Keratinocyte (primary cell): ENCODE data around the gene RAB3GAP2. TPM values are rescaled to one million over a fixed set of nuclear protein-coding genes. Genes with fewer than 3 reads are reported as not detected.
"Not testable (repeated sequence)": the region's sequence is repeated elsewhere in the genome, so short reads cannot be mapped to it uniquely, and the experiment has no call there.

Experiments
- DNase-seq: peaks from one replicate; pipeline ENCODE4 v3.0.0-alpha.2; 2011; ENCODE audit warnings: low read depth, missing footprints, low spot score
- FAIRE-seq: peaks from 2 replicates; lab custom pipeline; 2011; peaks lifted over from hg19 to GRCh38; lab: Jason Lieb, UNC
- H2AFZ ChIP-seq: 2 replicates; pipeline ENCODE4 v1.6.0; 2012; ENCODE audit warnings: low read length, control low read depth, inconsistent platforms; ENCODE audit not compliant: control insufficient read depth
- H3K27ac ChIP-seq: 2 replicates; pipeline ENCODE4 v1.5.1; 2011; ENCODE audit warnings: low read length; ENCODE audit not compliant: control insufficient read depth, insufficient read depth
- H3K27me3 ChIP-seq: 3 replicates; pipeline ENCODE4 v1.6.0; 2011; ENCODE audit warnings: low read length; ENCODE audit not compliant: control insufficient read depth, insufficient read depth; ENCODE audit errors: extremely low read depth
- H3K36me3 ChIP-seq, 2 experiments: 2 replicates in 1 of 2; 3 replicates in 1 of 2; pipeline ENCODE4 v1.5.1; 2011; ENCODE audit warnings: low read length in 2 of 2, mild to moderate bottlenecking in 1 of 2; ENCODE audit not compliant: control insufficient read depth in 2 of 2, insufficient read depth in 2 of 2; ENCODE audit errors: extremely low read depth in 1 of 2
- H3K4me1 ChIP-seq: 3 replicates; pipeline ENCODE4 v1.5.1; 2011; ENCODE audit warnings: low read length; ENCODE audit not compliant: control insufficient read depth, insufficient read depth; ENCODE audit errors: extremely low read depth
- H3K4me2 ChIP-seq: 3 replicates; pipeline ENCODE4 v1.6.0; 2011; ENCODE audit warnings: low read depth, low read length; ENCODE audit not compliant: control insufficient read depth, insufficient read depth; ENCODE audit errors: extremely low read depth
- H3K4me3 ChIP-seq, 3 experiments: fragments of 200-600 bp in 1 of 3; sonication (generic) in 1 of 3; 2 replicates in 2 of 3; 3 replicates in 1 of 3; pipeline ENCODE4 v1.5.1; 2011 to 2016; ENCODE audit warnings: low read length in 3 of 3, mild to moderate bottlenecking in 3 of 3, control low read depth in 2 of 3, inconsistent platforms in 1 of 3, low read depth in 1 of 3, mixed read lengths in 1 of 3, mixed run types in 1 of 3, moderate library complexity in 1 of 3; ENCODE audit not compliant: control insufficient read depth in 2 of 3, insufficient read depth in 2 of 3; ENCODE audit errors: extremely low read depth in 1 of 3
- H3K79me2 ChIP-seq: 2 replicates; pipeline ENCODE4 v1.6.0; 2012; ENCODE audit warnings: low read length; ENCODE audit not compliant: control insufficient read depth, insufficient read depth
- H3K9ac ChIP-seq: 3 replicates; pipeline ENCODE4 v1.6.0; 2011; ENCODE audit warnings: low read length; ENCODE audit not compliant: control insufficient read depth, insufficient read depth; ENCODE audit errors: extremely low read depth
- H3K9me1 ChIP-seq: 3 replicates; pipeline ENCODE4 v1.6.0; 2011; ENCODE audit warnings: low read length; ENCODE audit not compliant: control insufficient read depth, insufficient read depth; ENCODE audit errors: extremely low read depth
- H3K9me3 ChIP-seq: 2 replicates; pipeline ENCODE4 v1.5.1; 2012; ENCODE audit warnings: low read depth, low read length; ENCODE audit not compliant: control insufficient read depth
- H4K20me1 ChIP-seq: 3 replicates; pipeline ENCODE4 v1.6.0; 2011; ENCODE audit warnings: low read length; ENCODE audit not compliant: control insufficient read depth, insufficient read depth; ENCODE audit errors: extremely low read depth
- EZH2 ChIP-seq: IDR thresholded peaks from one replicate; pipeline ENCODE4 v1.6.1; 2012; ENCODE audit warnings: inconsistent platforms, mild to moderate bottlenecking, low read length, moderate library complexity
- dilution Hi-C: fragments of 300-500 bp; cut with MboI; formaldehyde crosslinking; loops from one replicate; pipeline ENCODE4 v1.7.0; 2020; ENCODE audit warnings: low sequenced_read_pairs; ENCODE audit not compliant: extremely low pct_ligation_motif_present
- polyA plus RNA-seq, 5 experiments: library from polyadenylated mRNA; depleted of rRNA in 3 of 5; stranded (reverse) in 3 of 5; stranded (forward) in 1 of 5; unstranded in 1 of 5; fragments of >200 nt; gene quantifications; 1 replicate in 1 of 5; 2 replicates in 3 of 5; 3 replicates in 1 of 5; pipeline versions ENCODE4 v1.2.1 to v1.2.3, GENCODE V29; 2011 to 2012; ENCODE audit warnings: missing spikeins in 2 of 5, low read depth in 1 of 5, low replicate concordance in 1 of 5
- TF ChIP-seq, protein P1 (sequence below), 3 experiments: IDR thresholded peaks in 1 of 3; conservative IDR thresholded peaks in 1 of 3; optimal IDR thresholded peaks in 1 of 3; 2 replicates in 2 of 3; 3 replicates in 1 of 3; pipeline versions ENCODE3 to v1.5.1; 2011; ENCODE audit warnings: low read length in 3 of 3, mild to moderate bottlenecking in 3 of 3, moderate library complexity in 2 of 3, control low read depth in 1 of 3, inconsistent platforms in 1 of 3; ENCODE audit not compliant: insufficient read depth in 2 of 3; ENCODE audit errors: extremely low read depth in 1 of 3

Gene RAB3GAP2
- polyA plus RNA-seq, 1 donor (not counting 4 experiments of a cell fraction or from before 2014, with no cell fraction given) = 44.4 TPM

DNA sequence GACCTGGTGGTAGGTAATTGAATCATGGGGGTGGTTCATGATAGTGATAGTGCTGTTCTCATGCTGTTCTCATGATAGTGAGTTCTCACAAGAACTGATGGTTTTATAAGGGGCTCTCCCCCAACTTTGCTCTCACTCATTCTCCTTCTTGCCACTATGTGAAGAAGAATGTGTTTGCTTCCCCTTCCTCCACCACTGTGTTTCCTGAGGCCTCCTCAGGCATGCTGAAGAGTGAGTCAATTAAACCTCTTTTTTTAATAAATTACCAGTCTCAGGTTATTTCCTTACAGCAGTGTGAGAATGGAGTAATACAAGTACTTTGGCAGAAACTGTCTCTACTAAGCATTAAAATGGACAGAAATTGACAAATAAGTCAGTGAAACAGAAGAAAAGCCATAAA, 21.6 kb downstream of the RAB3GAP2 start:
- Histone ChIP-seq H3K27ac (no peak overlapping the region), H3K4me3 (no peak overlapping the region), H4K20me1 (no peaks in the 10 kb centered on the region), H3K9ac (no peak overlapping the region), H3K9me3 (peaks cover 12% of the 10 kb centered on the region), H2AFZ (no peak overlapping the region), H3K79me2 (peaks cover 43% of the 10 kb centered on the region), H3K36me3 (peaks cover 9 to 10% of the 10 kb centered on the region in 2 experiments), H3K4me1 (no peaks in the 10 kb centered on the region), H3K9me1 (no peaks in the 10 kb centered on the region), H3K4me2 (no peak overlapping the region), H3K27me3 (no peaks in the 10 kb centered on the region)
- dilution Hi-C loops = no loop called here
- no peak for DNase-seq
- no peak for FAIRE-seq
- TF ChIP-seq, protein P1, sequence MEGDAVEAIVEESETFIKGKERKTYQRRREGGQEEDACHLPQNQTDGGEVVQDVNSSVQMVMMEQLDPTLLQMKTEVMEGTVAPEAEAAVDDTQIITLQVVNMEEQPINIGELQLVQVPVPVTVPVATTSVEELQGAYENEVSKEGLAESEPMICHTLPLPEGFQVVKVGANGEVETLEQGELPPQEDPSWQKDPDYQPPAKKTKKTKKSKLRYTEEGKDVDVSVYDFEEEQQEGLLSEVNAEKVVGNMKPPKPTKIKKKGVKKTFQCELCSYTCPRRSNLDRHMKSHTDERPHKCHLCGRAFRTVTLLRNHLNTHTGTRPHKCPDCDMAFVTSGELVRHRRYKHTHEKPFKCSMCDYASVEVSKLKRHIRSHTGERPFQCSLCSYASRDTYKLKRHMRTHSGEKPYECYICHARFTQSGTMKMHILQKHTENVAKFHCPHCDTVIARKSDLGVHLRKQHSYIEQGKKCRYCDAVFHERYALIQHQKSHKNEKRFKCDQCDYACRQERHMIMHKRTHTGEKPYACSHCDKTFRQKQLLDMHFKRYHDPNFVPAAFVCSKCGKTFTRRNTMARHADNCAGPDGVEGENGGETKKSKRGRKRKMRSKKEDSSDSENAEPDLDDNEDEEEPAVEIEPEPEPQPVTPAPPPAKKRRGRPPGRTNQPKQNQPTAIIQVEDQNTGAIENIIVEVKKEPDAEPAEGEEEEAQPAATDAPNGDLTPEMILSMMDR (optimal IDR thresholded peaks at IDR 0.05 in 1 of 3, IDR thresholded peaks at IDR 0.05 in 1 of 3, conservative IDR thresholded peaks at IDR 0.05 in 1 of 3; ENCODE audit: extremely low read depth in 1 of 3, insufficient read depth in 2 of 3, low read length in 3 of 3) = no peak
- TF ChIP-seq EZH2 = no peak

GRCh38 chr1:220249522-220249921, 22.7 kb downstream of the RAB3GAP2 start:
- no peak for TF ChIP-seq EZH2
- TF ChIP-seq, protein P1 (optimal IDR thresholded peaks at IDR 0.05 in 1 of 3, IDR thresholded peaks at IDR 0.05 in 1 of 3, conservative IDR thresholded peaks at IDR 0.05 in 1 of 3; ENCODE audit: extremely low read depth in 1 of 3, insufficient read depth in 2 of 3, low read length in 3 of 3) = no peak
- peaks cover 37% of the 10 kb centered on the region for H3K79me2 ChIP-seq
- no peak overlapping the region for H3K27ac ChIP-seq
- H3K9me3 ChIP-seq = peaks cover 12% of the 10 kb centered on the region
- no peak for FAIRE-seq
- H2AFZ ChIP-seq = no peak overlapping the region
- H3K27me3 ChIP-seq = no peaks in the 10 kb centered on the region
- no peak overlapping the region for H3K4me3 ChIP-seq
- H3K4me2 ChIP-seq = no peak overlapping the region
- no peak overlapping the region for H3K9ac ChIP-seq
- H3K9me1 ChIP-seq = no peaks in the 10 kb centered on the region
- H3K36me3 ChIP-seq = peaks cover 9 to 10% of the 10 kb centered on the region in 2 experiments
- H4K20me1 ChIP-seq = no peaks in the 10 kb centered on the region
- H3K4me1 ChIP-seq = no peaks in the 10 kb centered on the region
- DNase-seq = no peak
- dilution Hi-C loops = no loop called here

DNA sequence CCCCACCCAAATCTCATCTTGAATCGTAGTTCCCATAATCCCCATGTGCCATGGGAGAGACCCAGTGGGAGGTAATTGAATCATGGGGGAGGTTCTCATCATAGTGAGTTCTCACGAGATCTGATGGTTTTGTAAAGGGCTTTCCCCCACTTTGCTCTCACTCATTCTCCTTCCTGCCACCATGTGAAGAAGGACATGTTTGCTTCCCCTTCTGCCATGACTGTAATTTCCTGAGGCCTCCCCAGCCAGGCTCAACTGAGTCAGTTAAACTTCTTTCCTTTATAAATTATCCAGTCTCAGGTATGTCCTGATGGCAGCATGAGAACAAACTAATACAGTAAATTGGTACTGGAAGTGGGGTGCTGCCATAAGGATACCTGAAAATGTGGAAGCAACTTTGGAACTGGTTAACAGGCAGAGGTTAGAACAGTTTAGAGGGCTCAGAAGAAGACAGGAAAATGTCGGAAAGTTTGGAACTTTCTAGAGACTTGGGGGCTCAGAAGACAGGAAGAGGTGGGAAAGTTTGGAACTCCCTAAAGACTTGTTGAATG, 23.5 kb downstream of the RAB3GAP2 start:
- H3K4me3 ChIP-seq, H3K9ac ChIP-seq, H3K4me2 ChIP-seq, H3K27me3 ChIP-seq, H2AFZ ChIP-seq, H3K4me1 ChIP-seq, H3K9me1 ChIP-seq, H4K20me1 ChIP-seq, DNase-seq, FAIRE-seq, dilution Hi-C loops, H3K27ac ChIP-seq: not testable (repeated sequence)
- H3K36me3 ChIP-seq = peaks cover 9 to 10% of the 10 kb centered on the region in 2 experiments
- H3K9me3 ChIP-seq = peaks cover 12% of the 10 kb centered on the region
- peaks cover 44% of the 10 kb centered on the region for H3K79me2 ChIP-seq

DNA sequence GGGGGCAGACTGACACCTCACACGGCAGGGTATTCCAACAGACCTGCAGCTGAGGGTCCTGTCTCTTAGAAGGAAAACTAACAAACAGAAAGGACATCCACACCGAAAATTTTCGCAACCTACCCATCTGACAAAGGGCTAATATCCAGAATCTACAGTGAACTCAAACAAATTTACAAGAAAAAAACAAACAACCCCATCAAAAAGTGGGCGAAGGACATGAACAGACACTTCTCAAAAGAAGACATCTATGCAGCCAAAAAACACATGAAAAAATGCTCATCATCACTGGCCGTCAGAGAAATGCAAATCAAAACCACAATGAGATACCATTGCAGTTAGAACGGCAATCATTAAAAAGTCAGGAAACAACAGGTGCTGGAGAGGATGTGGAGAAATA, 26.4 kb downstream of the RAB3GAP2 start:
- FAIRE-seq, H3K4me1 ChIP-seq, H3K4me2 ChIP-seq, H3K36me3 ChIP-seq, H3K4me3 ChIP-seq, DNase-seq, H3K9me1 ChIP-seq, H2AFZ ChIP-seq, H3K27me3 ChIP-seq, dilution Hi-C loops, H3K9ac ChIP-seq, H4K20me1 ChIP-seq, H3K27ac ChIP-seq: not testable (repeated sequence)
- Histone ChIP-seq H3K79me2 (peaks cover 55% of the 10 kb centered on the region), H3K9me3 (peaks cover 12% of the 10 kb centered on the region)
